Heart left ventricle (tissue), 16 donors: ENCODE measurements around the gene ARHGAP26. TPM values are rescaled to one million over a fixed set of nuclear protein-coding genes. Genes with fewer than 3 reads are reported as not detected.
"Not testable (repeated sequence)": the region's sequence is repeated elsewhere in the genome, so short reads cannot be mapped to it uniquely, and the experiment has no call there.

Experiments
- ATAC-seq, 4 donors: fragments of 200-7000 bp; cut with Tn5 transposase; one replicate each; pipeline ENCODE4 v1.9.1; 2020 to 2022; ENCODE audit warnings: moderate library complexity in 4 of 4, mild to moderate bottlenecking in 3 of 4, moderate number of reproducible peaks in 1 of 4
- DNase-seq, 5 donors: peaks; one replicate each; pipeline ENCODE4 v3.0.0-alpha.2; 2020
- H3K27ac ChIP-seq, 12 donors: fragments of 200-600 bp; sonication (generic) in 4 of 12; one replicate each; pipeline versions ENCODE4 v1.5.0 to v1.8.0; 2016 to 2022; ENCODE audit warnings: mild to moderate bottlenecking in 2 of 12
- H3K27me3 ChIP-seq, 9 donors: fragments of 200-600 bp; sonication (generic) in 2 of 9; one replicate each; pipeline versions ENCODE4 v1.5.1 to v1.8.0; 2016 to 2022; ENCODE audit warnings: mild to moderate bottlenecking in 3 of 9
- H3K36me3 ChIP-seq, 9 donors: fragments of 200-600 bp; sonication (generic) in 2 of 9; one replicate each; pipeline versions ENCODE4 v1.5.0 to v1.8.0; 2018 to 2022; ENCODE audit warnings: mild to moderate bottlenecking in 2 of 9
- H3K4me1 ChIP-seq, 12 donors: fragments of 200-600 bp; sonication (generic) in 4 of 12; one replicate each; pipeline versions ENCODE4 v1.5.0 to v1.8.0; 2016 to 2022; ENCODE audit warnings: mild to moderate bottlenecking in 3 of 12
- H3K4me3 ChIP-seq, 12 donors: fragments of 200-600 bp; sonication (generic) in 4 of 12; one replicate each; pipeline versions ENCODE4 v1.5.0 to v1.8.0; 2017 to 2022; ENCODE audit warnings: mild to moderate bottlenecking in 9 of 12, moderate library complexity in 4 of 12
- H3K9me3 ChIP-seq, 12 donors: fragments of 200-600 bp; sonication (generic) in 4 of 12; one replicate each; pipeline versions ENCODE4 v1.5.0 to v1.8.0; 2016 to 2022; ENCODE audit warnings: mild to moderate bottlenecking in 1 of 12
- CTCF ChIP-seq, 12 donors: fragments of 200-600 bp; sonication (generic) in 4 of 12; IDR thresholded peaks; one replicate each; pipeline versions ENCODE4 v1.5.0 to v1.8.0; 2018 to 2022; ENCODE audit warnings: antibody characterized with exemption in 12 of 12, mild to moderate bottlenecking in 5 of 12
- POLR2A ChIP-seq, 2 donors: fragments of 450-650 bp; IDR thresholded peaks; one replicate each; pipeline ENCODE4 v1.6.1; 2017; ENCODE audit warnings: antibody characterized with exemption in 2 of 2, mild to moderate bottlenecking in 2 of 2, moderate library complexity in 2 of 2
- WGBS, 4 donors: extraction: QIAGEN DNeasy Blood & Tissue Kit in 2 of 4; methylation state at CpG; one replicate each; pipeline versions ENCODE4 v1.1.5 to v1.1.7; 2013 to 2018; 5-methylcytosine and 5-hydroxymethylcytosine counted together
- intact Hi-C, 10 donors: fragments of 100-400 bp; cut with DNase I; formaldehyde crosslinking; loops; one replicate each; pipeline versions ENCODE4 v1.11.1 to v1.14.2; 2022
- polyA plus RNA-seq, 2 donors: library from polyadenylated mRNA; stranded (reverse); fragments of 200-250 nt; gene quantifications; one replicate each; pipeline ENCODE4 v1.2.3, GENCODE V29; 2013
- total RNA-seq, 9 donors: library from RNA; depleted of rRNA in 2 of 9; stranded (reverse); fragments of >200 nt in 2 of 9; fragmentation: NEBNext Ultra II Directional in 3 of 9; extraction: Animal tissue kit (Norgen Biotek cat#: 25700) in 3 of 9; gene quantifications; one replicate each; pipeline versions ENCODE4 v1.1.0 to v1.2.4, GENCODE V29; 2016 to 2023
- donor health status: ischemic (EF 13 %, LVEDD 7.1; RV severe dilation, severe dysfunction).
- donor health status: healthy with polysubstance abuse.
- donor health status: DM: no; HTN: yes; CAD: no.
- donor health status: DM: no; HTN: no; CAD: no.
- donor health status: ischemic (EF 25% LVEDD 6.9; RV normal size, moderate dysfunction).
- donor health status: ischemic (EF 25% LVEDD 5.7; RV mildly dilated, moderate dysfunction).
- donor health status: healthy.
- donor health status: DM: yes; HTN: yes; CAD: no.
- donor health status: ischemic (EF 35%, LVEDD 5.7; RV mildly dilated, moderate dysfunction).
- donor health status: nonischemic (EF 11% LVEDD 7.7; RV severe dilation, severe dysfunction).
- donor health status: DM: yes; HTN: yes; CAD: no.
- donor health status: PGD.
- donor health status: ischemic (EF 29% LVEDD 5.4; RV normal size, mild dysfunction).
- donor health status: nonischemic (EF 23%, LVEDD 6.1; RV moderate dilation, normal function).

ARHGAP26 gene
- total and polyA plus RNA-seq, 11 donors, result 11.9 to 52.1 (median 33.7) TPM

- no peak for TF ChIP-seq POLR2A (IDR thresholded peaks at IDR 0.05)
- no peak for TF ChIP-seq CTCF (IDR thresholded peaks at IDR 0.05)
- intact Hi-C loops, result loop anchor here in 1 of 10 donors (2.0 kb wide), 1 partner anchor 21 kb away; no protein-coding TSS in a partner anchor
- Histone ChIP-seq H3K27me3 (no peaks in the 10 kb centered on the region), H3K36me3 (no peaks in the 10 kb centered on the region), H3K9me3 (no peaks in the 10 kb centered on the region), H3K4me3 (no peak overlapping the region), H3K27ac (peak overlapping the region; percentile 1 to 84 (median 75)), H3K4me1 (peaks cover 10 to 76% (median 42%) of the 10 kb centered on the region in 12 donors)
- DNase-seq (peak; percentile 76 to 92 (median 88)), ATAC-seq (peak; percentile 80 to 93 (median 92))
- WGBS, 4 donors, result 16 to 27% (median 20%) methylated on average over 6 of the region's 6 CpGs
These were observed 212.0 kb downstream of the ARHGAP26 start for GRCh38 chr5:142981886-142982820.

- TF ChIP-seq POLR2A (IDR thresholded peaks at IDR 0.05) (no peak), CTCF (IDR thresholded peaks at IDR 0.05) (peak in 3 of 12 donors; percentile 11 to 21 (median 14))
- ATAC-seq, result peak; percentile 20 to 55 (median 24)
- no peak for DNase-seq
- H3K36me3 ChIP-seq, result no peaks in the 10 kb centered on the region
- no peaks in the 10 kb centered on the region for H3K27me3 ChIP-seq
- no peak overlapping the region for H3K4me3 ChIP-seq
- H3K4me1 ChIP-seq, result peaks cover 10 to 69% (median 42%) of the 10 kb centered on the region in 12 donors
- 78 to 85% (median 82%) methylated on average over 4 of the region's 4 CpGs for WGBS, 4 donors
- no peaks in the 10 kb centered on the region for H3K9me3 ChIP-seq
- H3K27ac ChIP-seq, result peak overlapping the region in 10 of 12 donors; percentile 66 to 84 (median 75)
- intact Hi-C loops, result loop anchor here in 1 of 10 donors (2.0 kb wide), 1 partner anchor 20 kb away; no protein-coding TSS in a partner anchor
These were observed 212.6 kb downstream of the ARHGAP26 start for GRCh38 chr5:142982821-142983200.

GRCh38 chr5:142984011-142984410 lies 213.8 kb downstream of the ARHGAP26 start:
- H3K4me1 ChIP-seq, result peaks cover 10 to 57% (median 42%) of the 10 kb centered on the region in 12 donors
- no peaks in the 10 kb centered on the region for H3K27me3 ChIP-seq
- no peak for TF ChIP-seq POLR2A (IDR thresholded peaks at IDR 0.05)
- TF ChIP-seq CTCF (IDR thresholded peaks at IDR 0.05), result no peak
- no peak for DNase-seq
- whole genome bisulfite sequencing, 4 donors, result 46 to 83% (median 52%) methylated on average over 1 of the region's 1 CpG
- peak overlapping the region in 2 of 12 donors; percentile 7 to 11 for H3K27ac ChIP-seq
- ATAC-seq, result peak in 1 of 4 donors; percentile 37
- H3K4me3 ChIP-seq, result no peak overlapping the region
- H3K9me3 ChIP-seq, result peaks cover 0 to 3% (median 0%) of the 10 kb centered on the region in 12 donors
- H3K36me3 ChIP-seq, result no peaks in the 10 kb centered on the region
- intact Hi-C loops, result no loop called here

- Histone ChIP-seq H3K4me3 (no peak overlapping the region), H3K27me3 (no peaks in the 10 kb centered on the region), H3K4me1 (peaks cover 10 to 52% (median 39%) of the 10 kb centered on the region in 12 donors), H3K9me3 (peaks cover 0 to 8% (median 0%) of the 10 kb centered on the region in 12 donors), H3K36me3 (no peaks in the 10 kb centered on the region), H3K27ac (peak overlapping the region in 1 of 12 donors; percentile 7)
- 93 to 96% (median 94%) methylated on average over 2 of the region's 2 CpGs for WGBS, 4 donors
- DNase-seq, result no peak
- intact Hi-C loops, result no loop called here
- no peak for ATAC-seq
- TF ChIP-seq POLR2A (IDR thresholded peaks at IDR 0.05) (no peak), CTCF (IDR thresholded peaks at IDR 0.05) (no peak)
These were observed 214.3 kb downstream of the ARHGAP26 start for GRCh38 chr5:142984525-142984924.

- intact Hi-C loops, H3K27me3 ChIP-seq, DNase-seq, H3K36me3 ChIP-seq, ATAC-seq, H3K27ac ChIP-seq, H3K4me3 ChIP-seq: not testable (repeated sequence)
- Histone ChIP-seq H3K4me1 (peaks cover 0 to 17% (median 0%) of the 10 kb centered on the region in 12 donors), H3K9me3 (peaks cover 0 to 14% (median 0%) of the 10 kb centered on the region in 12 donors)
- 95 to 100% (median 99%) methylated on average over 1 of the region's 1 CpG for WGBS, 4 donors
These were observed 219.1 kb downstream of the ARHGAP26 start for GRCh38 chr5:142989270-142989669.

GRCh38 chr5:142990073-142990472 lies 219.9 kb downstream of the ARHGAP26 start:
- 91 to 95% (median 93%) methylated on average over 8 of the region's 8 CpGs for WGBS, 4 donors
- intact Hi-C loops, H3K4me3 ChIP-seq, ATAC-seq, H3K27me3 ChIP-seq, DNase-seq, H3K27ac ChIP-seq, H3K36me3 ChIP-seq: not testable (repeated sequence)
- Histone ChIP-seq H3K4me1 (peaks cover 0 to 14% (median 0%) of the 10 kb centered on the region in 12 donors), H3K9me3 (peaks cover 0 to 14% (median 0%) of the 10 kb centered on the region in 12 donors)
